GM23338 (cell line): ENCODE measurements around the gene ODAD2. TPM values are rescaled to one million over a fixed set of nuclear protein-coding genes. Genes with fewer than 3 reads are reported as not detected.
A peak's percentile ranks its signal among the peaks of the same experiment; 100 is the strongest.
"Not testable (repeated sequence)": the region's sequence is repeated elsewhere in the genome, so short reads cannot be mapped to it uniquely, and the experiment has no call there.

Source experiments
- ATAC-seq: fragments of 200-7000 bp; cut with Tn5 transposase; 3 replicates; pipeline ENCODE4 v1.9.1; 2020
- DNase-seq: peaks from one replicate; pipeline ENCODE4 v3.0.0-alpha.2; 2015; ENCODE audit warnings: low spot score
- H2AFZ ChIP-seq: fragments of 200-600 bp; sonication (generic); 2 replicates; pipeline ENCODE4 v1.8.0; 2016; ENCODE audit warnings: antibody characterized with exemption, mild to moderate bottlenecking, moderate library complexity
- H3F3A ChIP-seq: fragments of 200-600 bp; sonication (generic); replicated peaks from 2 replicates; pipeline ENCODE4 v1.8.0; 2017; ENCODE audit warnings: antibody characterized with exemption, mixed run types, low read depth
- H3K27ac ChIP-seq: fragments of 200-600 bp; sonication (generic); 2 replicates; pipeline ENCODE4 v1.6.1; 2016; ENCODE audit warnings: low read depth
- H3K27me3 ChIP-seq: fragments of 200-600 bp; sonication (generic); 2 replicates; pipeline ENCODE4 v1.8.0; 2016; ENCODE audit warnings: mild to moderate bottlenecking, mixed run types, moderate library complexity; ENCODE audit not compliant: insufficient read depth
- H3K36me3 ChIP-seq: fragments of 200-600 bp; sonication (generic); 2 replicates; pipeline ENCODE4 v1.8.0; 2016; ENCODE audit warnings: mild to moderate bottlenecking; ENCODE audit not compliant: insufficient read depth
- H3K4me1 ChIP-seq: fragments of 200-600 bp; sonication (generic); 2 replicates; pipeline ENCODE4 v1.8.0; 2016; ENCODE audit warnings: mild to moderate bottlenecking, moderate library complexity; ENCODE audit not compliant: insufficient read depth
- H3K4me2 ChIP-seq: fragments of 200-600 bp; sonication (generic); 2 replicates; pipeline ENCODE4 v1.7.1; 2017; ENCODE audit warnings: mixed run types
- H3K4me3 ChIP-seq: fragments of 200-600 bp; sonication (generic); 2 replicates; pipeline ENCODE4 v1.6.1; 2016; ENCODE audit warnings: mixed run types
- H3K79me2 ChIP-seq: fragments of 200-600 bp; sonication (generic); replicated peaks from 2 replicates; pipeline ENCODE4 v1.8.0; 2017; ENCODE audit warnings: mild to moderate bottlenecking; ENCODE audit not compliant: insufficient read depth
- H3K9me2 ChIP-seq: fragments of 200-600 bp; sonication (generic); 2 replicates; pipeline ENCODE4 v1.8.0; 2017; ENCODE audit not compliant: insufficient read depth
- H4K20me1 ChIP-seq: fragments of 200-600 bp; sonication (generic); replicated peaks from 2 replicates; pipeline ENCODE4 v1.8.0; 2017; ENCODE audit warnings: mild to moderate bottlenecking; ENCODE audit not compliant: insufficient read depth
- H3K27ac Mint-ChIP-seq: 2 replicates; pipeline ENCODE4 v1.8.0; 2020; ENCODE audit warnings: inconsistent platforms, mild to moderate bottlenecking, moderate library complexity, mixed read lengths
- H3K27me3 Mint-ChIP-seq: 3 replicates; pipeline ENCODE4 v1.8.0; 2022; ENCODE audit warnings: low read depth, mild to moderate bottlenecking, moderate library complexity, mixed read lengths, inconsistent platforms; ENCODE audit not compliant: insufficient read depth, poor library complexity
- H3K36me3 Mint-ChIP-seq: 3 replicates; pipeline ENCODE4 v1.8.0; 2021; ENCODE audit warnings: low read depth, mild to moderate bottlenecking, inconsistent platforms, moderate library complexity, mixed read lengths
- H3K4me1 Mint-ChIP-seq: 3 replicates; pipeline ENCODE4 v1.8.0; 2020; ENCODE audit warnings: mild to moderate bottlenecking, inconsistent platforms, mixed read lengths
- H3K4me3 Mint-ChIP-seq: 3 replicates; pipeline ENCODE4 v1.8.0; 2021; ENCODE audit warnings: moderate library complexity, mild to moderate bottlenecking, inconsistent platforms, mixed read lengths
- H3K9me3 Mint-ChIP-seq: 3 replicates; pipeline ENCODE4 v1.8.0; 2020; ENCODE audit warnings: moderate library complexity, mild to moderate bottlenecking, inconsistent platforms, mixed read lengths
- CREB1 ChIP-seq: fragments of 250-450 bp; sonication (Bioruptor Pico); IDR thresholded peaks from 2 replicates; pipeline ENCODE4 v1.5.0; 2020; ENCODE audit warnings: low read depth, mild to moderate bottlenecking, moderate library complexity
- CTCF ChIP-seq, 2 experiments: fragments of 200-600 bp in 1 of 2; sonication (generic) in 1 of 2; conservative IDR thresholded peaks; 2 replicates each; pipeline versions ENCODE4 v1.5.1 to v1.6.1; 2016 to 2017; ENCODE audit warnings: antibody characterized with exemption in 2 of 2, low read depth in 2 of 2, mild to moderate bottlenecking in 2 of 2, moderate library complexity in 1 of 2
- ETS1 ChIP-seq: IDR thresholded peaks from 2 replicates; pipeline ENCODE4 v1.6.1; 2016; ENCODE audit warnings: antibody characterized with exemption
- EZH2 ChIP-seq: fragments of 200-600 bp; sonication (generic); IDR thresholded peaks from one replicate; pipeline ENCODE4 v1.8.0; 2017; ENCODE audit warnings: antibody characterized with exemption, mild to moderate bottlenecking, low read depth; ENCODE audit not compliant: unreplicated experiment
- EZH2phosphoT487 ChIP-seq: fragments of 200-600 bp; sonication (generic); IDR thresholded peaks from one replicate; pipeline ENCODE4 v1.8.1; 2018; ENCODE audit warnings: antibody characterized with exemption; ENCODE audit not compliant: unreplicated experiment
- JUNB ChIP-seq: IDR thresholded peaks from one replicate; pipeline ENCODE4 v1.6.1; 2016; ENCODE audit warnings: antibody characterized with exemption; ENCODE audit not compliant: unreplicated experiment
- NANOG ChIP-seq: IDR thresholded peaks from 2 replicates; pipeline ENCODE4 v1.6.1; 2016; ENCODE audit warnings: antibody characterized with exemption, borderline replicate concordance
- POLR2AphosphoS5 ChIP-seq: IDR thresholded peaks from 2 replicates; pipeline ENCODE4 v1.6.1; 2016; ENCODE audit warnings: antibody characterized with exemption, low read depth
- REST ChIP-seq: IDR thresholded peaks from one replicate; pipeline ENCODE4 v1.6.1; 2018; ENCODE audit warnings: antibody characterized with exemption; ENCODE audit not compliant: unreplicated experiment
- STAT1 ChIP-seq: IDR thresholded peaks from one replicate; pipeline ENCODE4 v1.6.1; 2016; ENCODE audit warnings: antibody characterized with exemption; ENCODE audit not compliant: unreplicated experiment
- ZNF114 ChIP-seq: fragments of 250-450 bp; sonication (Bioruptor Pico); IDR thresholded peaks from 2 replicates; pipeline ENCODE4 v1.5.0; 2020; ENCODE audit warnings: mild to moderate bottlenecking, moderate library complexity
- ZNF331 ChIP-seq: fragments of 250-450 bp; sonication (Bioruptor Pico); IDR thresholded peaks from 2 replicates; pipeline ENCODE4 v1.5.0; 2020; ENCODE audit warnings: low read depth, mild to moderate bottlenecking, moderate library complexity
- polyA plus RNA-seq: library from polyadenylated mRNA; unstranded; fragments of >200 nt; fragmentation: Nextera tagmentation; extraction: Ambion mirVana; gene quantifications from 2 replicates; pipeline ENCODE4 v1.2.1, GENCODE V29; 2016
- total RNA-seq: library from RNA; depleted of rRNA; stranded (reverse); fragments of >200 nt; shearing (Covaris generic); gene quantifications from 2 replicates; pipeline ENCODE4 v1.2.3, GENCODE V29; 2014

Gene ODAD2
- total and polyA plus RNA-seq, 2 experiments from 2014 or later: 2.1 to 3.4 TPM

DNA sequence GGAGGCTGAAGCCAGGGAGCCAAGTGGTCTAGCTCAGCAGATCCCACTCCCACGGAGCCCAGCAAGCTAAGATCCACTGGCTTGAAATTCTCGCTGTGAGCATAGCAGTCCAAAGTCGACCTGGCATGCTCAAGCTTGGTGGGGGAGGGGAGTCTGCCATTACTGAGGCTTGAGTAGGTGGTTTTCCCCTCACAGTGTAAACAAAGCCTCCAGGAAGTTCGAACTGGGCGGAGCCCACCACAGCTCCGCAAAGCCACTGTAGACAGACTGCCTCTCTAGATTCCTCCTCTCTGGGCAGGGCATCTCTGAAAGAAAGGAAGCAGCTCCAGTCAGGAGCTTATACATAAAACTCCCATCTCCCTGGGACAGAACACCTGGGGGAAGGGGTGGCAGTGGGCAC, 99.4 kb downstream of the ODAD2 start:
- H3K27ac Mint-ChIP-seq, H3K4me3 Mint-ChIP-seq: not testable (repeated sequence)
- peak; percentile 45 for DNase-seq

DNA sequence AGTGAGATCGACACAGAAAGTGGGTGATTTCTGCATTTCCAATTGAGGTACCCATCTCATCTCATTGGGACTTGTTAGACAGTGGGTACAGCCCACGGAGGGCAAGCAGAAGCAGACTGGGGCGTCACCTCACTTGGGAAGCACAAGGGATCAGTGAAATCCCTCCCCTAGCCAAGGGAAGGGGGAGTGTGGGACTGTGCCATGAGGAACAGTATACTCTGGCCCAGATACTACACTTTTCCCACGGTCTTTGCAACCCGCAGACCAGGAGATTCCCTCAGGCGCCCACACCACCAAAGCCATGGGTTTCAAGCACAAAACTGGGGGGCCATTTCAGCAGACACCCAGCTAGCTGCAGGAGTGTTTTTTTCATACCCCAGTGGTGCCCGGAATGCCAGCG, 99.8 kb downstream of the ODAD2 start:
- ATAC-seq (peak; percentile 46; the same call in 1 of the 3 replicates), DNase-seq (no peak)
- Mint-ChIP-seq H3K27ac (no peak overlapping the region), H3K36me3 (no peaks in the 10 kb centered on the region; the same call in 2 of the 3 replicates), H3K27me3 (no peaks in the 10 kb centered on the region), H3K9me3 (no peaks in the 10 kb centered on the region; the same call in 2 of the 3 replicates), H3K4me1 (peaks cover 4% of the 10 kb centered on the region; the same call in 1 of the 3 replicates), H3K4me3 (no peak overlapping the region)
- Histone ChIP-seq H2AFZ (peak overlapping the region; percentile 59), H3K27ac (0 out of 2 replicates have a peak overlapping the region, but pooled peaks have one; percentile 48), H3K4me2 (no peak overlapping the region), H4K20me1 (no peaks in the 10 kb centered on the region), H3K27me3 (no peaks in the 10 kb centered on the region), H3K9me2 (peaks cover 3% of the 10 kb centered on the region; the same call in 1 of the 2 replicates), H3K4me1 (peaks cover 9% of the 10 kb centered on the region; the same call in 1 of the 2 replicates), H3K4me3 (no peak overlapping the region), H3K79me2 (no peaks in the 10 kb centered on the region), H3F3A (no peaks in the 10 kb centered on the region), H3K36me3 (no peaks in the 10 kb centered on the region)
- no peak for TF ChIP-seq CTCF (conservative IDR thresholded peaks at IDR 0.05; ENCODE audit: low read depth in 2 of 2)
- TF ChIP-seq EZH2: no peak
- no peak for TF ChIP-seq CREB1 (CRISPR knock-in tag)
- no peak for TF ChIP-seq ETS1
- TF ChIP-seq POLR2AphosphoS5: no peak
- no peak for TF ChIP-seq ZNF114 (CRISPR knock-in tag)
- no peak for TF ChIP-seq NANOG
- no peak for TF ChIP-seq JUNB
- no peak for TF ChIP-seq REST
- no peak for TF ChIP-seq STAT1
- no peak for TF ChIP-seq EZH2phosphoT487
- no peak for TF ChIP-seq ZNF331 (CRISPR knock-in tag)

More for the DNA sequence above, 99.4 kb downstream of the ODAD2 start:
- peak; percentile 28; the same call in 1 of the 3 replicates for ATAC-seq
- not testable (repeated sequence) for H3K79me2 ChIP-seq, H4K20me1 ChIP-seq, H3K27me3 Mint-ChIP-seq, H3K36me3 Mint-ChIP-seq, H3K9me3 Mint-ChIP-seq, H3K4me1 Mint-ChIP-seq, H3K4me3 ChIP-seq, H3K4me1 ChIP-seq, H3K9me2 ChIP-seq, H3K36me3 ChIP-seq, H3F3A ChIP-seq, H3K27me3 ChIP-seq
- peak overlapping the region; percentile 59 for H2AFZ ChIP-seq
- H3K4me2 ChIP-seq: 0 out of 2 replicates have a peak overlapping the region, but pooled peaks have one; percentile 31
- H3K27ac ChIP-seq: 0 out of 2 replicates have a peak overlapping the region, but pooled peaks have one; percentile 48
